Measurements from ENCODE around the gene OR6B2. TPM values are rescaled to one million over a fixed set of nuclear protein-coding genes. Genes with fewer than 3 reads are reported as not detected.

OR6B2 gene
- total RNA-seq, 1 donor, result not detected

GRCh38 chr2:240053173-240054155 is 23.2 kb upstream of the OR6B2 start, which contains the start of gene OR6B3:
Gene OR6B3 (minus strand): TSS chr2:240053521.
- Histone ChIP-seq H3K36me3 (ENCODE audit: insufficient read depth, low read length) (no peaks in the 10 kb centered on the region), H2AFZ (ENCODE audit: low read length) (no peak within 1 kb of the TSS), H3K9me3 (ENCODE audit: low read depth, low read length) (no peaks in the 10 kb centered on the region), H3K27ac (ENCODE audit: low read depth, low read length) (no peak within 1 kb of the TSS), H3K4me2 (ENCODE audit: insufficient read depth, low read length) (no peak within 1 kb of the TSS), H3K4me3 (ENCODE audit: insufficient read depth, low read length) (no peak within 1 kb of the TSS), H4K20me1 (ENCODE audit: insufficient read depth, low read length) (no peaks in the 10 kb centered on the region), H3K27me3 (ENCODE audit: insufficient read depth, low read length) (peaks cover 32% of the 10 kb centered on the region), H3K79me2 (ENCODE audit: insufficient read depth, low read length) (no peaks in the 10 kb centered on the region), H3K4me1 (ENCODE audit: insufficient read depth, low read length) (no peaks in the 10 kb centered on the region)
- no peak for DNase-seq (ENCODE audit: insufficient read length, low spot score, missing footprints)
- TF ChIP-seq CTCF (IDR thresholded peaks at IDR 0.05; ENCODE audit: extremely low read depth, low read depth, low read length), result no peak

DNA sequence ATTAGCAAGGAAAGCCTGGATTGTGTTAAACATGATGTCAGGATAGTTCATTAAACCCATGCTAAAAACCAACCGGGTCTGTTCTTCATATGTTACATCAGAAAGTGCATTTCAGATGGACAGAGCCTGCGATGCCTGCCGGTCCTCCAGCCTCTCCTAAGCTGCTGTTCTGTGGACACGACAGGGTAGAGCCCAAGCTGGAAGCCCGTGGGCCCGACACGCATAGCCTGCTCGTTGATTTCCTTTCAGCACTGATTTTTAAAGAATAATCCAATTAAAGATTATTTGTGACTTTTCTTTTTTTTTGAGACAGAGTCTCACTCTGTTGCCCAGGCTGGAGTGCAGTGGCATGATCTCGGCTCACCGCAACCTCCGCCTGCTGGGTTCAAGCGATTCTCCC is 22.3 kb upstream of the OR6B2 start:
- Histone ChIP-seq H3K27me3 (ENCODE audit: insufficient read depth, low read length) (peaks cover 38% of the 10 kb centered on the region), H3K4me3 (ENCODE audit: insufficient read depth, low read length) (no peak overlapping the region), H3K79me2 (ENCODE audit: insufficient read depth, low read length) (no peaks in the 10 kb centered on the region), H3K4me1 (ENCODE audit: insufficient read depth, low read length) (no peaks in the 10 kb centered on the region), H4K20me1 (ENCODE audit: insufficient read depth, low read length) (no peaks in the 10 kb centered on the region), H3K4me2 (ENCODE audit: insufficient read depth, low read length) (no peak overlapping the region), H3K9me3 (ENCODE audit: low read depth, low read length) (no peaks in the 10 kb centered on the region), H3K36me3 (ENCODE audit: insufficient read depth, low read length) (no peaks in the 10 kb centered on the region), H2AFZ (ENCODE audit: low read length) (no peak overlapping the region), H3K27ac (ENCODE audit: low read depth, low read length) (no peak overlapping the region)
- TF ChIP-seq CTCF (IDR thresholded peaks at IDR 0.05; ENCODE audit: extremely low read depth, low read depth, low read length), result no peak
- DNase-seq (ENCODE audit: insufficient read length, low spot score, missing footprints), result no peak

DNA sequence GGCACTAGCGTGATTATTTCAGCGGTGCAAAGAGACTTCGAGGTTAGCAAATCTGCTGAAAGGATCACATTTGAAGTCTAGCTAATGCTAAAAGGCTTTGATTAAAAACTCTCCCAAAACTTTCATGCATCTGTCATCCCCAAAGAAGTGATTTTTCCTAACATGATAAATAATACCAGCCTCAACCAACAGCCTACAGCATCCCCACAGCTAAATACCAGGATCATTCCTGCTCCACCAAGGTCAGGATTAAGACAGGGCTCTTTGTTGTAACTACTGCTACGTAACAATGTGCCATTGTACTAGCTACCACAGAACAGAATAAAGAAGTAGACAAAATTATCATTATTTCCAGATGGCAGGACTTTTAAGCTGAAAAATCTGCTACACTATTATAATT is 21.5 kb upstream of the OR6B2 start:
- Histone ChIP-seq H4K20me1 (ENCODE audit: insufficient read depth, low read length) (no peaks in the 10 kb centered on the region), H3K27ac (ENCODE audit: low read depth, low read length) (no peak overlapping the region), H3K79me2 (ENCODE audit: insufficient read depth, low read length) (no peaks in the 10 kb centered on the region), H3K4me2 (ENCODE audit: insufficient read depth, low read length) (no peak overlapping the region), H3K9me3 (ENCODE audit: low read depth, low read length) (no peaks in the 10 kb centered on the region), H2AFZ (ENCODE audit: low read length) (no peak overlapping the region), H3K27me3 (ENCODE audit: insufficient read depth, low read length) (peaks cover 45% of the 10 kb centered on the region), H3K4me3 (ENCODE audit: insufficient read depth, low read length) (no peak overlapping the region), H3K4me1 (ENCODE audit: insufficient read depth, low read length) (no peaks in the 10 kb centered on the region), H3K36me3 (ENCODE audit: insufficient read depth, low read length) (no peaks in the 10 kb centered on the region)
- DNase-seq (ENCODE audit: insufficient read length, low spot score, missing footprints), result no peak
- no peak for TF ChIP-seq CTCF (IDR thresholded peaks at IDR 0.05; ENCODE audit: extremely low read depth, low read depth, low read length)

DNA sequence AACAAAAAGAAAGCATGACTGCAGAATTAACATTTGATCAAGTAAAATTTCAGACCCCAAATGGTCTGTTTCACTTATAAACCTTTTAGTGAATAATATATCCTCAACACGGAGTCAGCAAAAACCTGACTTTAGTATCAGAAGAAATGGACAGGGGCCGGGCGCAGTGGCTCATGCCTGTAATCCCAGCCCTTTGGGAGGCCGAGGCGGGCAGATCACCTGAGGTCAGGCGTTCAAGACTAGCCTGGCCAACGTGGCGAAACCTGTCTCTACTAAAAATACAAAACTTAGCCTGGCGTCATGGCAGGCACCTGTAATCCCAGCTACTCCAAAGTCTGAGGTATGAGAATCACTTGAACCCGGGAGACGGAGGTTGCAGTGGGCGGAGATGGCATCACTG is 20.0 kb upstream of the OR6B2 start:
- Histone ChIP-seq H3K27ac (ENCODE audit: low read depth, low read length) (no peak overlapping the region), H2AFZ (ENCODE audit: low read length) (no peak overlapping the region), H4K20me1 (ENCODE audit: insufficient read depth, low read length) (no peaks in the 10 kb centered on the region), H3K27me3 (ENCODE audit: insufficient read depth, low read length) (peaks cover 45% of the 10 kb centered on the region), H3K36me3 (ENCODE audit: insufficient read depth, low read length) (no peaks in the 10 kb centered on the region), H3K4me3 (ENCODE audit: insufficient read depth, low read length) (no peak overlapping the region), H3K9me3 (ENCODE audit: low read depth, low read length) (no peaks in the 10 kb centered on the region), H3K79me2 (ENCODE audit: insufficient read depth, low read length) (no peaks in the 10 kb centered on the region), H3K4me1 (ENCODE audit: insufficient read depth, low read length) (no peaks in the 10 kb centered on the region), H3K4me2 (ENCODE audit: insufficient read depth, low read length) (no peak overlapping the region)
- no peak for TF ChIP-seq CTCF (IDR thresholded peaks at IDR 0.05; ENCODE audit: extremely low read depth, low read depth, low read length)
- DNase-seq (ENCODE audit: insufficient read length, low spot score, missing footprints), result no peak
